Body of pancreas (tissue), 4 donors: Measurements from ENCODE around the gene SCN2B.

Source experiments
- CTCF ChIP-seq, 7 experiments: fragments of 450-650 bp in 4 of 7; fragments of 200-600 bp in 3 of 7; sonication (generic) in 3 of 7; IDR thresholded peaks; one replicate each; pipeline ENCODE4 v1.5.1; 2016 to 2019; ENCODE audit warnings: antibody characterized with exemption in 7 of 7
- POLR2A ChIP-seq, 3 donors: fragments of 450-650 bp; IDR thresholded peaks; one replicate each; pipeline ENCODE4 v1.6.1; 2016; ENCODE audit warnings: antibody characterized with exemption in 3 of 3, mild to moderate bottlenecking in 2 of 3

DNA sequence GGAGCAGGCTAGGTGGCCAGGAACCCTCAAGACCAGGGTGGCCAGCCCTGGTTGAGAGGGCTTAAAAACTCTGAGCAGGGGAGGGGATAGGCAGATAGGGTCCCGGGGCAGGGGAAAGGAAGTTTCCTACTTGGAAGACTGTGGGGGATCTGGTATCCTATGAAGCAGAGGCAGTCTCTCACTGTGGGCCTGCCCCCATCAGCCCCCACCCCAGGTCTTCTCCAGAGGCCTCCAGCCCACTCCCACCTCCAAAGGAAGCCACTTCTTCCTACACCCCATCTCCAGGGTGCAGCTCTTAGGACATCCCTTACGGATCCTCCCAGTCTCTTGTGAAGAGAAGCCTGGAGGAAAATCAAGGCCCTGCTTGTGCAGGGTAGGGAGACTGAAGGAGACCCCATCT, 40.1 kb downstream of the SCN2B start:
- TF ChIP-seq POLR2A (IDR thresholded peaks at IDR 0.05) (no peak), CTCF (IDR thresholded peaks at IDR 0.05) (no peak)
